ENCODE results near the gene PDGFD. TPM values are rescaled to one million over a fixed set of nuclear protein-coding genes. Genes with fewer than 3 reads are reported as not detected.

PDGFD gene
- total RNA-seq, 1 donor from 2014 or later = 21.9 TPM

- Histone ChIP-seq H3K27ac (no peak overlapping the region), H3K36me3 (no peaks in the 10 kb centered on the region), H3K9me3 (no peaks in the 10 kb centered on the region), H3K4me3 (no peak overlapping the region), H3K27me3 (no peaks in the 10 kb centered on the region), H3K4me1 (peaks cover 5% of the 10 kb centered on the region)
- DNase-seq (ENCODE audit: extremely low spot score in 2 of 2) = no peak
- no peak for TF ChIP-seq POLR2A (IDR thresholded peaks at IDR 0.05)
- no peak for TF ChIP-seq POLR2AphosphoS5 (IDR thresholded peaks at IDR 0.05; ENCODE audit: insufficient read depth in 1 of 2, low read depth in 1 of 2)
- no peak for TF ChIP-seq CTCF (IDR thresholded peaks at IDR 0.05)
- intact Hi-C loops (cut with DNase I) = no loop called here
Observed at GRCh38 chr11:103985041-103985440, 178.9 kb downstream of the PDGFD start.

GRCh38 chr11:103980108-103980507 lies 183.8 kb downstream of the PDGFD start:
- no peak overlapping the region for H3K27ac ChIP-seq
- no peak for DNase-seq (ENCODE audit: extremely low spot score in 2 of 2)
- H3K4me3 ChIP-seq = no peak overlapping the region
- no peaks in the 10 kb centered on the region for H3K27me3 ChIP-seq
- H3K36me3 ChIP-seq = no peaks in the 10 kb centered on the region
- TF ChIP-seq CTCF (IDR thresholded peaks at IDR 0.05) (no peak), POLR2A (IDR thresholded peaks at IDR 0.05) (no peak), POLR2AphosphoS5 (IDR thresholded peaks at IDR 0.05; ENCODE audit: insufficient read depth in 1 of 2, low read depth in 1 of 2) (no peak)
- no peaks in the 10 kb centered on the region for H3K4me1 ChIP-seq
- intact Hi-C loops (cut with DNase I) = no loop called here
- H3K9me3 ChIP-seq = no peaks in the 10 kb centered on the region

- DNase-seq (ENCODE audit: extremely low spot score in 2 of 2) = no peak
- Histone ChIP-seq H3K9me3 (no peaks in the 10 kb centered on the region), H3K36me3 (no peaks in the 10 kb centered on the region), H3K4me3 (no peak overlapping the region), H3K4me1 (no peaks in the 10 kb centered on the region), H3K27ac (no peak overlapping the region), H3K27me3 (no peaks in the 10 kb centered on the region)
- no peak for TF ChIP-seq POLR2A (IDR thresholded peaks at IDR 0.05)
- TF ChIP-seq POLR2AphosphoS5 (IDR thresholded peaks at IDR 0.05; ENCODE audit: insufficient read depth in 1 of 2, low read depth in 1 of 2) = no peak
- TF ChIP-seq CTCF (IDR thresholded peaks at IDR 0.05) = no peak
- intact Hi-C loops (cut with DNase I) = no loop called here
Observed at GRCh38 chr11:103978616-103979595, 185.0 kb downstream of the PDGFD start.

- TF ChIP-seq CTCF (IDR thresholded peaks at IDR 0.05) = no peak
- no peak for TF ChIP-seq POLR2A (IDR thresholded peaks at IDR 0.05)
- TF ChIP-seq POLR2AphosphoS5 (IDR thresholded peaks at IDR 0.05; ENCODE audit: insufficient read depth in 1 of 2, low read depth in 1 of 2) = no peak
- DNase-seq (ENCODE audit: extremely low spot score in 2 of 2) = no peak
- H3K4me1 ChIP-seq = no peaks in the 10 kb centered on the region
- no peaks in the 10 kb centered on the region for H3K27me3 ChIP-seq
- intact Hi-C loops (cut with DNase I) = no loop called here
- no peak overlapping the region for H3K4me3 ChIP-seq
- H3K36me3 ChIP-seq = no peaks in the 10 kb centered on the region
- H3K27ac ChIP-seq = no peak overlapping the region
- H3K9me3 ChIP-seq = no peaks in the 10 kb centered on the region
Observed at GRCh38 chr11:103972013-103972412, 191.9 kb downstream of the PDGFD start.

GRCh38 chr11:103970701-103971249 lies 193.2 kb downstream of the PDGFD start:
- H3K4me3 ChIP-seq = no peak overlapping the region
- no peaks in the 10 kb centered on the region for H3K27me3 ChIP-seq
- DNase-seq (ENCODE audit: extremely low spot score in 2 of 2) = no peak
- H3K27ac ChIP-seq = no peak overlapping the region
- no peaks in the 10 kb centered on the region for H3K9me3 ChIP-seq
- no peaks in the 10 kb centered on the region for H3K4me1 ChIP-seq
- intact Hi-C loops (cut with DNase I) = no loop called here
- no peaks in the 10 kb centered on the region for H3K36me3 ChIP-seq
- TF ChIP-seq POLR2A (IDR thresholded peaks at IDR 0.05) (no peak), POLR2AphosphoS5 (IDR thresholded peaks at IDR 0.05; ENCODE audit: insufficient read depth in 1 of 2, low read depth in 1 of 2) (no peak), CTCF (IDR thresholded peaks at IDR 0.05) (no peak)
